H7 (cell line): ENCODE results near the gene DCAF8L2. TPM values are rescaled to one million over a fixed set of nuclear protein-coding genes. Genes with fewer than 3 reads are reported as not detected.
"Not testable (repeated sequence)": the region's sequence is repeated elsewhere in the genome, so short reads cannot be mapped to it uniquely, and the experiment has no call there.

Experiments
- DNase-seq: peaks from one replicate; pipeline ENCODE4 v3.0.0; 2012
- H3K27me3 ChIP-seq: 2 replicates; pipeline ENCODE4 v1.6.0; 2011; ENCODE audit warnings: mild to moderate bottlenecking, low read length; ENCODE audit not compliant: control insufficient read depth, insufficient read depth
- H3K36me3 ChIP-seq: replicated peaks from 2 replicates; pipeline ENCODE4 v1.5.1; 2011; ENCODE audit warnings: low read length; ENCODE audit not compliant: control insufficient read depth, insufficient read depth
- H3K4me3 ChIP-seq: 2 replicates; pipeline ENCODE4 v1.5.1; 2011; ENCODE audit warnings: low read depth, mild to moderate bottlenecking, control low read depth, low read length, moderate library complexity; ENCODE audit not compliant: insufficient read depth
- total RNA-seq: library from RNA; depleted of rRNA; stranded (reverse); fragments of >200 nt; shearing (Covaris generic); gene quantifications from 2 replicates; pipeline ENCODE4 v1.2.3, GENCODE V29; 2014

The DCAF8L2 gene
- total RNA-seq, 1 experiment from 2014 or later, result not detected

DNA sequence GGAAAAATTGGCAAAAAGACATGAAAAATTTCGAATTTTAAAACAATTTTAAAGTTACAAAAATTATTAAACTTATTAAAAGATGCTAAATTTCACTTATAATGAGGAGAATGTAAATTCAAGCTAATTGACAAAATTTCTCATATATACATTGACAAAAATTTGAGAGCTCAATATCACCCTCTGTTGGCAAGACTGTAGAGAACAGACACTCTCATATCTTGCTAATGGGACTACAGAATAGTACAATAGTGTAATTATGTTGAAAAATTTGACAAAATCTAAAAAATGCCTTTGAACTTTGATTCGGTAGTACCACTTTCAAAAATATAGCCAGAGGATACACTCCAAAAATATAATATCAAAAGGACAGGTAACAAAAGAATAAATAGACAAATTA is 29.8 kb downstream of the DCAF8L2 start:
- Histone ChIP-seq H3K4me3 (no peak overlapping the region), H3K27me3 (no peaks in the 10 kb centered on the region), H3K36me3 (no peaks in the 10 kb centered on the region)
- DNase-seq, result no peak

DNA sequence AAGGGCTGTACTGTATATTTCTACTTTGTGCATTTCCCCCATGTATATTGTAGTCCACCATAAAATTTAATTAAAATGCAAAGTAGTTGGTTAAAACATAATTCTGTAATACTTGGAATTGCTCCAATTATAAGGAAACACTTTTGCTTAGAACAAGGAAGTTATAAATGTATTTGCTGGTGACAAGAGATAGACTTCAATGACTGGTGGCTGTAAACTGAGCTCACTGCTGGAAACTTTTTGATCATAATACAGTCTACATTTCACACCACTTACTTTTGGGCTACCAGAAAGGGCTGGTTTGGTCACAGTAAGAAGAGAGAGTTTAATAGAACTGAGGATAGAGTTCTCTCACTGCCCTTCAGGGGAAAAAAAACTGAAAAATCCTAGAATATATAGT is 32.7 kb downstream of the DCAF8L2 start:
- Histone ChIP-seq H3K4me3 (no peak overlapping the region), H3K36me3 (no peaks in the 10 kb centered on the region), H3K27me3 (no peaks in the 10 kb centered on the region)
- no peak for DNase-seq

DNA sequence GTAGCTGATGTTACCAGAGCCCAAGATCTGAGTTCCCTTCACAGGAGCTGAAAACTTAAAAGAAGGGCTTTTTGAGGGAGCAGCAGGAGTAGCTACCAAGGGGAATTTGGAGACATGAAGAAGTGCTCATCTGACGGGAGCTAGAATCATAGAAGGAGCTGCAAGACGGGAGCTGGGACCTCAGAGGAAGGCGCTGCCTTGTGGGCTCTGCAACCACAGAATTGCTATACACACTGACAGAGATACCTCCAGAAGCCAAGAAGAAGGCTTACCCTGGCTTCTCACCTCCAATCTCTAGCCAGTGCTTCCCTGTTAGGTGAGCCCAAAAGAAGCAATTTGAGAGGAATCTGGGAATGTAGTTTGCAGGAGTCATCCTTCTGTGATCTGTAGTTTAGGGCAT is 35.9 kb downstream of the DCAF8L2 start:
- Histone ChIP-seq H3K4me3 (no peak overlapping the region), H3K27me3 (no peaks in the 10 kb centered on the region), H3K36me3 (no peaks in the 10 kb centered on the region)
- no peak for DNase-seq

DNA sequence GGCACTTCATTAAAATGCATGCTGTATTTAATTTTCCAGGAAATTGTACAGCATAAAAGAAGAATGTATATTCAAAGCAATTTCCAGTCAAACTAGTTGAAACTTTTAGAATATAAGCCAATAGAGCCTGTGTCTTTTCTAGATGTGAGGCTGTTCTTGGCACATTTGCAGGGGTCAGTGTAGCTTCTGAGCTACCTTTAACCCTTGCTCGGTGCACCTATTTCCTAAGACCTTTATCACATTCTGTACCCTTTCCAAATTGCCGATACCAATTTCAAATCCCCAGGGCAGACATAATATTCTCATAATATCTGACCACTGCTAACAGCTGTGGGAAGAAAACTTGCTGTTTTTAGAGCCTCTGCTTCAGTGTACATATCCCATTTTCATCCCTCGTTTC is 43.2 kb downstream of the DCAF8L2 start:
- DNase-seq, result no peak
- Histone ChIP-seq H3K27me3 (no peaks in the 10 kb centered on the region), H3K36me3 (no peaks in the 10 kb centered on the region), H3K4me3 (no peak overlapping the region)

DNA sequence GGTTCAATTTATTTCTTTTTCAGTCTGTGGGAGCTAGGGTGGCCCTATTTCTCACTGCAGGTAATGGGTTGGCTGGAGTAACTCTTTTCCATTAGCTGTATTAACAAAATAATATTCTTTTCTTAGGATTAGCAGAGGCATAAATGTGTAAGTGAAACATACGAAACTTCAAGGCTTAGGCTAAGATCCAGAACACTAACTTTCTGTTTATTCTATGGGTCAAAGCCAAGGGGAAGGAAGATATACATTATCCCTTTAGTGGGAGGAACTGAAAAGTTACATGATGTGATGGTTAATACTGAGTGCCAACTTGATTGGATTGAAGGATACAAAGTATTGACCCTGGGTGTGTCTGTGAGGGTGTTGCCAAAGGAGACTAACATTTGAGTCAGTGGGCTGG is 66.4 kb downstream of the DCAF8L2 start:
- Histone ChIP-seq H3K4me3 (no peak overlapping the region), H3K27me3 (no peaks in the 10 kb centered on the region), H3K36me3 (no peaks in the 10 kb centered on the region)
- no peak for DNase-seq

DNA sequence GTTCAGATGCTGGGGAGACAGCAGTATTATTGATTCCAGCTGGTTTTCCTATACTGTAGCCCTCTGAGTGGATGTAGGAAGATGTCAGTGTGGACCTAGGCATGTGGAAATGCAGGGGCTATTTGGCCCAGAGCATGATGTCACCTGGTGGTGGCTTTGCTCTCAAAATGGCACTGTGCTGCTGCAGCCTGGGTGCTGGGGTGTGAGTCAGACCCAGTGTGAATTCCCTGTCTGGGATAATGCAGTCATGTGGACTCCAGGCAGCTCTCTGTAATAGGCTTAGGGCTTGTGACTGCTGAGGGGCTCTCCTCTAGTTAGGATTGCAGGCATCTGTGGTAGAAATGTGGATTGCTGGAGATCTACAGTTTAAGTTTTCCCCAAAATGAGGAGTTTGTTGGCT is 70.7 kb downstream of the DCAF8L2 start:
- Histone ChIP-seq H3K27me3 (no peaks in the 10 kb centered on the region), H3K4me3 (no peak overlapping the region), H3K36me3 (no peaks in the 10 kb centered on the region)
- DNase-seq, result no peak

- no peak for DNase-seq
- Histone ChIP-seq H3K36me3 (no peaks in the 10 kb centered on the region), H3K4me3 (no peak overlapping the region), H3K27me3 (no peaks in the 10 kb centered on the region)
Measured at GRCh38 chrX:27671234-27671633, 81.1 kb downstream of the DCAF8L2 start.

DNA sequence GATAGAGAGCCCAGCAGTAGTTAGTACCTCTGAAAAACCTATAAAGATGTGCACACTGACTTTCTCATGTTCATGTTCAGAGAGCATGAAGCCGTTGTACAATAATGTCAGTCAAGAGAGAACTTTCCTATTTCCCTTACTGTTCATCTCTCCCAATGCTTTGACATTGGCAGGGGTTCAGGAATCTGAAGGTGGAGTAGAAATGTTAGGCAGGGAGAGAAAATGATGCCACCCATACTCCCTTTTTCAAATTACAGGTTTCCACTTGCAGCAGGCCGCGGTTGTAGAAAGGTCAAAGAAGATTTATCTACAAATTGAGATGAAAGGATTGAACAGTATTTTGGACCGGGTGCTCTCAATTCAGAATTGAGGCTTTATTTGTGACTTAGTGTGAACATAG is 84.3 kb downstream of the DCAF8L2 start:
- Histone ChIP-seq H3K4me3 (no peak overlapping the region), H3K36me3 (no peaks in the 10 kb centered on the region), H3K27me3 (no peaks in the 10 kb centered on the region)
- no peak for DNase-seq

GRCh38 chrX:27675493-27675892 is 85.3 kb downstream of the DCAF8L2 start:
- Histone ChIP-seq H3K36me3 (no peaks in the 10 kb centered on the region), H3K4me3 (no peak overlapping the region), H3K27me3 (no peaks in the 10 kb centered on the region)
- no peak for DNase-seq

DNA sequence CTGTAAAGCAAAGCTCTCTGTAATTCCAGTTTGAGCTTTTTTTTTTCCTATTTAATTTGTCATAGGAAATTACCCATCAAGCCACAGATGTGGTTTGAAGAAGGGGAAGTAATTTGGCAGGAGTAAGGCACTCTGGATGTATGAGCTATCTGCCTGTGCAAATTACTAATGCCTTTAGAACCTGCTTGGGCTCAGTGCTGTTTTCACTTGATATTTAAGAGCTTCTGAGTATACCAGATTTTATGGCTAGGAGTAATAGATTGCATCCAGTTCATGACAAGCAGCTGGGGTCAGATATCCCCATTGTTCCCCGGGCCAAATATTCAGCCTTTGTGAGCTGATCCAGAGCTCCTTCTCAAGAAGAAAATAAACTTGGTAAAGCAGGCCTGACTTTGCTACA is 89.1 kb downstream of the DCAF8L2 start:
- DNase-seq, result no peak
- H3K4me3 ChIP-seq, result no peak overlapping the region
- H3K27me3 ChIP-seq, result no peaks in the 10 kb centered on the region
- H3K36me3 ChIP-seq, result no peaks in the 10 kb centered on the region

DNA sequence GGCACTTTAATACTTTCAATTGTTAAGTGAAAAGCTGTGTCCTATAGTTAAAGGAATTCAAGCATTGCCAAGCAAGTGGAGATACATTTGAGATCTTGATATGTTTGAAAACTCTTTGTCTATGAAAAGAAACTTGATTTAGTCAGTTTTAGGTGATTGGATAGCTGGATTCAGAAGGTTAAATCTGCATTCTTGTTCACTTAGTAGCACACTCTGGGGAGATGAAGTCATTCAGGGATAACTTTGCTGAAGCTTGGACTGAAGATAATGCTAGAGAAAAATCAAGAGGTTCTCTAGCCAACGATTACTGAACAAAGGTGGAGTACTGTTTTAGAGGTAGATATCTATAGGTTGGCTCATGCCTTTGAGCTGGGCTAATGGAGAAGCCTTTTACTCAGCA is 90.6 kb downstream of the DCAF8L2 start:
- no peak overlapping the region for H3K4me3 ChIP-seq
- no peaks in the 10 kb centered on the region for H3K27me3 ChIP-seq
- no peaks in the 10 kb centered on the region for H3K36me3 ChIP-seq
- DNase-seq, result no peak

- H3K4me3 ChIP-seq, H3K36me3 ChIP-seq, H3K27me3 ChIP-seq, DNase-seq: not testable (repeated sequence)
Measured at GRCh38 chrX:27683566-27684208, 93.5 kb downstream of the DCAF8L2 start.

DNA sequence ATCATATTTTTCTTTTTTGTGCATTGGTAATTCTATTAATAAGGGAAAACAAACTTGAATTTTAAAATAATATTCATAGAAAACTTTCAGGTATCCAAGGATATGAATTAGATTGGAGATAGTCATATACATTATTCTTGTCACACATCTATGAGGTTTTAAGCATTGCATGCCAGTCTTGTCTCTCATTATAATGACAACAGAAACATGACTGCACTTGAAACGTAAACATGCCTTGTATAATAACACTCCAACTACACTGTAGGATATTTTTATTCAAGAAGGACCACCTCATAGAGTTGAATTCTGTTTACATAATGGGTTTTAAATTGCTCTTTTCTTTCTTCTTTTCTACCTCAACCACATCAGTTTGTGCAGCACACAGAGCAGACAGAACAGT is 104.5 kb downstream of the DCAF8L2 start:
- no peak for DNase-seq
- H3K27me3 ChIP-seq, result no peaks in the 10 kb centered on the region
- no peaks in the 10 kb centered on the region for H3K36me3 ChIP-seq
- no peak overlapping the region for H3K4me3 ChIP-seq

DNA sequence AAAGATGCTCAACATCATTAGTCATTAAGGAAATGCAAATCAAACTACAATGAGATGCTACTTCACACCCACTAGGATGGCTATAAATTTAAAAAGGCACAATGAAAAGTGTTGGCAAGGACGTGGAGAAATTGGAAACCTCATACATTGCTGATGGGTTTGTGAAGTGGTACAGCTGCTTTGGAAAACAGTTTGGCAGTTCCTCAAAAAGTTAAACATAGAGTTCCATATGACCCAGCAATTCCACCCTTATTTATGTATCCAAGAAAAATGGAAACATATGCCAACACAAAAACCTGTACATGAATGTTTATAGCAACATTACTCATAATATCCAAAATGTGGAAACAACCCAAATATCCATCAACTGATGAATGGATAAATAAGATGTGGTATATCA is 116.4 kb downstream of the DCAF8L2 start:
- H3K27me3 ChIP-seq, result no peaks in the 10 kb centered on the region
- no peak overlapping the region for H3K4me3 ChIP-seq
- no peak for DNase-seq
- no peaks in the 10 kb centered on the region for H3K36me3 ChIP-seq

- Histone ChIP-seq H3K4me3 (no peak overlapping the region), H3K36me3 (no peaks in the 10 kb centered on the region), H3K27me3 (no peaks in the 10 kb centered on the region)
- no peak for DNase-seq
Measured at GRCh38 chrX:27715610-27716009, 125.5 kb downstream of the DCAF8L2 start.

GRCh38 chrX:27728291-27728690 is 138.1 kb downstream of the DCAF8L2 start:
- Histone ChIP-seq H3K36me3 (no peaks in the 10 kb centered on the region), H3K27me3 (no peaks in the 10 kb centered on the region), H3K4me3 (no peak overlapping the region)
- no peak for DNase-seq
